SK-N-SH treated with all-trans-retinoic acid at 6 μM for 48 hours (cell line): ENCODE data around the gene PCBP3.

Experiments
- ATAC-seq: fragments of 200-7000 bp; cut with Tn5 transposase; 3 replicates; pipeline ENCODE4 v1.9.1; 2020; ENCODE audit warnings: mild to moderate bottlenecking, moderate library complexity
- ARNTL ChIP-seq: fragments of 450-650 bp; formaldehyde crosslinking; IDR thresholded peaks from 2 replicates; pipeline ENCODE4 v1.5.0; 2020; ENCODE audit warnings: low read depth, mild to moderate bottlenecking, moderate library complexity, borderline replicate concordance
- BACH2 ChIP-seq: fragments of 250-450 bp; sonication (Bioruptor Pico); IDR thresholded peaks from 2 replicates; pipeline ENCODE4 v1.9.0; 2021; ENCODE audit warnings: mild to moderate bottlenecking, borderline replicate concordance
- CSDC2 ChIP-seq: fragments of 250-450 bp; sonication (Bioruptor Pico); IDR thresholded peaks from 2 replicates; pipeline ENCODE4 v1.5.0; 2020; ENCODE audit warnings: mild to moderate bottlenecking, moderate library complexity
- CSRNP3 ChIP-seq: fragments of 250-450 bp; sonication (Bioruptor Pico); IDR thresholded peaks from 2 replicates; pipeline ENCODE4 v1.5.1; 2021; ENCODE audit warnings: mild to moderate bottlenecking, moderate library complexity
- ESRRG ChIP-seq: fragments of 250-450 bp; sonication (Bioruptor Pico); IDR thresholded peaks from 2 replicates; pipeline ENCODE4 v1.6.1; 2021; ENCODE audit warnings: mild to moderate bottlenecking
- ISL1 ChIP-seq: fragments of 250-450 bp; sonication (Bioruptor Pico); IDR thresholded peaks from 2 replicates; pipeline ENCODE4 v2.1.2; 2022; ENCODE audit warnings: mild to moderate bottlenecking, moderate library complexity
- OSR1 ChIP-seq: fragments of 250-450 bp; sonication (Bioruptor Pico); IDR thresholded peaks from 2 replicates; pipeline ENCODE4 v1.8.0; 2022; ENCODE audit warnings: moderate library complexity, mild to moderate bottlenecking, inconsistent platforms
- PATZ1 ChIP-seq: fragments of 250-450 bp; sonication (Bioruptor Pico); IDR thresholded peaks from 2 replicates; pipeline ENCODE4 v1.8.0; 2020; ENCODE audit warnings: mild to moderate bottlenecking, moderate library complexity, borderline replicate concordance
- PPARA ChIP-seq: fragments of 250-450 bp; sonication (Bioruptor Pico); IDR thresholded peaks from 2 replicates; pipeline ENCODE4 v1.5.0; 2020; ENCODE audit warnings: mild to moderate bottlenecking, borderline replicate concordance
- RARB ChIP-seq: fragments of 250-450 bp; sonication (Bioruptor Pico); IDR thresholded peaks from 2 replicates; pipeline ENCODE4 v1.8.0; 2021; ENCODE audit warnings: mild to moderate bottlenecking, moderate library complexity
- TCF4 ChIP-seq: fragments of 250-450 bp; sonication (Bioruptor Pico); IDR thresholded peaks from 2 replicates; pipeline ENCODE4 v1.8.0; 2021; ENCODE audit warnings: mild to moderate bottlenecking, moderate library complexity, borderline replicate concordance
- TOX ChIP-seq: fragments of 250-450 bp; sonication (Bioruptor Pico); IDR thresholded peaks from 2 replicates; pipeline ENCODE4 v1.8.0; 2021; ENCODE audit warnings: mild to moderate bottlenecking, moderate library complexity, borderline replicate concordance
- ZC3H10 ChIP-seq: fragments of 250-450 bp; sonication (Bioruptor Pico); IDR thresholded peaks from 2 replicates; pipeline ENCODE4 v1.5.1; 2021; ENCODE audit warnings: mild to moderate bottlenecking, moderate library complexity
- ZFP3 ChIP-seq: fragments of 250-450 bp; sonication (Bioruptor Pico); IDR thresholded peaks from 2 replicates; pipeline ENCODE4 v1.5.0; 2020; ENCODE audit warnings: mild to moderate bottlenecking, moderate library complexity
- ZFP30 ChIP-seq: fragments of 450-650 bp; formaldehyde crosslinking; IDR thresholded peaks from 2 replicates; pipeline ENCODE4 v1.5.0; 2022; ENCODE audit warnings: mild to moderate bottlenecking, moderate library complexity
- ZNF565 ChIP-seq: fragments of 450-650 bp; formaldehyde crosslinking; conservative IDR thresholded peaks from 2 replicates; pipeline ENCODE4 v1.5.0; 2020; ENCODE audit warnings: low read depth, mild to moderate bottlenecking, moderate library complexity
- ZNF70 ChIP-seq: fragments of 450-650 bp; formaldehyde crosslinking; IDR thresholded peaks from 2 replicates; pipeline ENCODE4 v1.5.0; 2020; ENCODE audit warnings: mild to moderate bottlenecking, moderate library complexity
- ZNF8 ChIP-seq: fragments of 450-650 bp; formaldehyde crosslinking; IDR thresholded peaks from 2 replicates; pipeline ENCODE4 v1.5.0; 2020; ENCODE audit warnings: mild to moderate bottlenecking, moderate library complexity
- TF ChIP-seq, protein P1 (sequence below): fragments of 250-450 bp; sonication (Bioruptor Pico); IDR thresholded peaks from 2 replicates; pipeline ENCODE4 v1.5.0; 2020; ENCODE audit warnings: mild to moderate bottlenecking, moderate library complexity
- TF ChIP-seq, protein P2 (sequence below): fragments of 250-450 bp; sonication (Bioruptor Pico); IDR thresholded peaks from 2 replicates; pipeline ENCODE4 v1.5.1; 2020; ENCODE audit warnings: low read depth, mild to moderate bottlenecking, moderate library complexity
- TF ChIP-seq, protein P3 (sequence below): fragments of 250-450 bp; sonication (Bioruptor Pico); IDR thresholded peaks from 2 replicates; pipeline ENCODE4 v1.8.0; 2021; ENCODE audit warnings: low read depth, mild to moderate bottlenecking, moderate library complexity, borderline replicate concordance

The PCBP3 gene

DNA sequence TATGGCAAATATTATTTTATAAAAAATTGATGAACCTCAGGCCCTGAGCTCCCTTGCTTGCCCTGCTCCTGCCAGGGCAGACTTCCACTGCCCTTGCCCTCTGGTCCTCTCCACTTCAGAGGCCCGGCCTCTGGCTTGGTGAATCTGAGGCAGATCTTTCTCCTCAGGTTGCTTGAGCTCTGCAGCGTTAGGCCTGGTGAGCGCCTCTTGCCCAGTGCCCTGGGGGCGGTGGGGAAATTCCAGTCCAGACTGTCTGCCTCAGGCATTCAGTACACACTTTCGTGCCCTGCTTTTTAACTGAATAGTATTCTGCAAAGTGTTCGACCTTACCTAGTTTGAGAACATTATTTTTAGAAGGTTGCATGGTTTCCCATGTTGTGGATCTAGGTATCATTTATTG is 98.2 kb downstream of the PCBP3 start:
- no peak for TF ChIP-seq TCF4 (CRISPR knock-in tag)
- TF ChIP-seq ISL1 (CRISPR knock-in tag): no peak
- no peak for TF ChIP-seq RARB (CRISPR knock-in tag)
- no peak for TF ChIP-seq ZFP3 (CRISPR knock-in tag)
- TF ChIP-seq, protein P1, sequence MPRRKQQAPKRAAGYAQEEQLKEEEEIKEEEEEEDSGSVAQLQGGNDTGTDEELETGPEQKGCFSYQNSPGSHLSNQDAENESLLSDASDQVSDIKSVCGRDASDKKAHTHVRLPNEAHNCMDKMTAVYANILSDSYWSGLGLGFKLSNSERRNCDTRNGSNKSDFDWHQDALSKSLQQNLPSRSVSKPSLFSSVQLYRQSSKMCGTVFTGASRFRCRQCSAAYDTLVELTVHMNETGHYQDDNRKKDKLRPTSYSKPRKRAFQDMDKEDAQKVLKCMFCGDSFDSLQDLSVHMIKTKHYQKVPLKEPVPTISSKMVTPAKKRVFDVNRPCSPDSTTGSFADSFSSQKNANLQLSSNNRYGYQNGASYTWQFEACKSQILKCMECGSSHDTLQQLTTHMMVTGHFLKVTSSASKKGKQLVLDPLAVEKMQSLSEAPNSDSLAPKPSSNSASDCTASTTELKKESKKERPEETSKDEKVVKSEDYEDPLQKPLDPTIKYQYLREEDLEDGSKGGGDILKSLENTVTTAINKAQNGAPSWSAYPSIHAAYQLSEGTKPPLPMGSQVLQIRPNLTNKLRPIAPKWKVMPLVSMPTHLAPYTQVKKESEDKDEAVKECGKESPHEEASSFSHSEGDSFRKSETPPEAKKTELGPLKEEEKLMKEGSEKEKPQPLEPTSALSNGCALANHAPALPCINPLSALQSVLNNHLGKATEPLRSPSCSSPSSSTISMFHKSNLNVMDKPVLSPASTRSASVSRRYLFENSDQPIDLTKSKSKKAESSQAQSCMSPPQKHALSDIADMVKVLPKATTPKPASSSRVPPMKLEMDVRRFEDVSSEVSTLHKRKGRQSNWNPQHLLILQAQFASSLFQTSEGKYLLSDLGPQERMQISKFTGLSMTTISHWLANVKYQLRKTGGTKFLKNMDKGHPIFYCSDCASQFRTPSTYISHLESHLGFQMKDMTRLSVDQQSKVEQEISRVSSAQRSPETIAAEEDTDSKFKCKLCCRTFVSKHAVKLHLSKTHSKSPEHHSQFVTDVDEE (CRISPR knock-in tag): no peak
- TF ChIP-seq CSDC2: no peak
- no peak for TF ChIP-seq PATZ1 (CRISPR knock-in tag)
- no peak for TF ChIP-seq TOX (CRISPR knock-in tag)
- no peak for TF ChIP-seq OSR1
- TF ChIP-seq BACH2 (CRISPR knock-in tag): no peak
- no peak for TF ChIP-seq ESRRG (CRISPR knock-in tag)
- TF ChIP-seq, protein P2, sequence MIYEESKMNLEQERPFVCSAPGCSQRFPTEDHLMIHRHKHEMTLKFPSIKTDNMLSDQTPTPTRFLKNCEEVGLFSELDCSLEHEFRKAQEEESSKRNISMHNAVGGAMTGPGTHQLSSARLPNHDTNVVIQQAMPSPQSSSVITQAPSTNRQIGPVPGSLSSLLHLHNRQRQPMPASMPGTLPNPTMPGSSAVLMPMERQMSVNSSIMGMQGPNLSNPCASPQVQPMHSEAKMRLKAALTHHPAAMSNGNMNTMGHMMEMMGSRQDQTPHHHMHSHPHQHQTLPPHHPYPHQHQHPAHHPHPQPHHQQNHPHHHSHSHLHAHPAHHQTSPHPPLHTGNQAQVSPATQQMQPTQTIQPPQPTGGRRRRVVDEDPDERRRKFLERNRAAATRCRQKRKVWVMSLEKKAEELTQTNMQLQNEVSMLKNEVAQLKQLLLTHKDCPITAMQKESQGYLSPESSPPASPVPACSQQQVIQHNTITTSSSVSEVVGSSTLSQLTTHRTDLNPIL: no peak
- TF ChIP-seq ZNF8 (CRISPR knock-in tag): no peak
- no peak for TF ChIP-seq ARNTL (CRISPR knock-in tag)
- no peak for TF ChIP-seq ZNF565 (CRISPR knock-in tag)
- TF ChIP-seq, protein P3, sequence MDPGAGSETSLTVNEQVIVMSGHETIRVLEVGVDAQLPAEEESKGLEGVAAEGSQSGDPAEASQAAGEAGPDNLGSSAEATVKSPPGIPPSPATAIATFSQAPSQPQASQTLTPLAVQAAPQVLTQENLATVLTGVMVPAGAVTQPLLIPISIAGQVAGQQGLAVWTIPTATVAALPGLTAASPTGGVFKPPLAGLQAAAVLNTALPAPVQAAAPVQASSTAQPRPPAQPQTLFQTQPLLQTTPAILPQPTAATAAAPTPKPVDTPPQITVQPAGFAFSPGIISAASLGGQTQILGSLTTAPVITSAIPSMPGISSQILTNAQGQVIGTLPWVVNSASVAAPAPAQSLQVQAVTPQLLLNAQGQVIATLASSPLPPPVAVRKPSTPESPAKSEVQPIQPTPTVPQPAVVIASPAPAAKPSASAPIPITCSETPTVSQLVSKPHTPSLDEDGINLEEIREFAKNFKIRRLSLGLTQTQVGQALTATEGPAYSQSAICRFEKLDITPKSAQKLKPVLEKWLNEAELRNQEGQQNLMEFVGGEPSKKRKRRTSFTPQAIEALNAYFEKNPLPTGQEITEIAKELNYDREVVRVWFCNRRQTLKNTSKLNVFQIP (CRISPR knock-in tag): no peak
- no peak for TF ChIP-seq ZNF70 (CRISPR knock-in tag)

GRCh38 chr21:45742247-45742646 is 98.7 kb downstream of the PCBP3 start:
- no peak for TF ChIP-seq TCF4 (CRISPR knock-in tag)
- TF ChIP-seq BACH2 (CRISPR knock-in tag): no peak
- TF ChIP-seq PATZ1 (CRISPR knock-in tag): no peak
- TF ChIP-seq ZNF70 (CRISPR knock-in tag): no peak
- TF ChIP-seq TOX (CRISPR knock-in tag): no peak
- TF ChIP-seq ZNF8 (CRISPR knock-in tag): no peak
- TF ChIP-seq CSRNP3: no peak
- TF ChIP-seq, protein P1 (CRISPR knock-in tag): no peak
- TF ChIP-seq ZC3H10: no peak
- no peak for TF ChIP-seq ZNF565 (CRISPR knock-in tag)
- TF ChIP-seq ZFP30 (CRISPR knock-in tag): no peak
- TF ChIP-seq PPARA (CRISPR knock-in tag): no peak
- TF ChIP-seq, protein P2: no peak
- TF ChIP-seq ARNTL (CRISPR knock-in tag): no peak
- ATAC-seq: no peak

More for the DNA sequence above, 98.2 kb downstream of the PCBP3 start:
- peak; percentile 56 for ATAC-seq
